ENCODE data around the gene ANKS1B.

- TF ChIP-seq CTCF (conservative IDR thresholded peaks at IDR 0.05; ENCODE audit: low read length): no peak
- no peak for TF ChIP-seq EZH2phosphoT487 (IDR thresholded peaks at IDR 0.05; ENCODE audit: borderline replicate concordance)
Observed at GRCh38 chr12:99135376-99135775, 849.4 kb downstream of the ANKS1B start.
